Measurements from ENCODE around the gene PLEKHA7.
"Not testable (repeated sequence)": the region's sequence is repeated elsewhere in the genome, so short reads cannot be mapped to it uniquely, and the experiment has no call there.

PLEKHA7 gene

DNA sequence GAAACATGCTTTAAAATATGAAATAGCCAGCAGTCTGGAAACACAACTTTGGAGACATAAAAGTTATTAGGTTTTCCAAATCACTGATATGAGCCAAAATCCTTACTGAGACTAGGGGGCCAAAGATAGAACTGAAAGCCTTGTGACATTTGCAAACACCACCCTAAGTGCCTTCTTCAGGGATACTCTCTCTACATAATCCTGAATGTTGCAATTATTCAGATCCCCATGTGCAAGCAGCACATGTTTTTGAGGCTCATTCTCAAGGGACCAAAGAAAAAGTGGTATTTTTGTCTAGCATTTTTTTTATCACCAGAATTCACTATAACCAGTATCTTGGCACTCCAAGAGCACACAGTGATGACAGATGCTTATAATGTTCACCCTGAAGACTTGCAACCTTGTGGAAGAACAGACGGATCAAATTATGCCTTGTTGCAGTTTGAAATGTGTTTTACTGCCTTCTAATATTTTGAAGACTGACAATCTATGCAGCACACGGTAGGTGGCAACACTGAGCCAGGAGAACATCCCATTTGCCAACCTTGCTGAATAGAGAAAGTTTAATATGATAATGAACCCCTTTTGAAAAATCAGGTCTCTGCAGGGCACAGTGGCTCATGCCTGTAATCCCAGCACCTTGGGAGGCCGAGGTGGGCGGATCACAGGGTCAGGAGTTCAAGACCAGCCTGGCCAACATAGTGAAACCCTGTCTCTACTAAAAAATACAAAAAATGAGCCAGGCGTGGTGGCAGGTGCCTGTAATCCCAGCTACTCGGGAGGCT, 78.5 kb downstream of the PLEKHA7 start:
- DNase-seq, result peak; percentile 26 to 38

DNA sequence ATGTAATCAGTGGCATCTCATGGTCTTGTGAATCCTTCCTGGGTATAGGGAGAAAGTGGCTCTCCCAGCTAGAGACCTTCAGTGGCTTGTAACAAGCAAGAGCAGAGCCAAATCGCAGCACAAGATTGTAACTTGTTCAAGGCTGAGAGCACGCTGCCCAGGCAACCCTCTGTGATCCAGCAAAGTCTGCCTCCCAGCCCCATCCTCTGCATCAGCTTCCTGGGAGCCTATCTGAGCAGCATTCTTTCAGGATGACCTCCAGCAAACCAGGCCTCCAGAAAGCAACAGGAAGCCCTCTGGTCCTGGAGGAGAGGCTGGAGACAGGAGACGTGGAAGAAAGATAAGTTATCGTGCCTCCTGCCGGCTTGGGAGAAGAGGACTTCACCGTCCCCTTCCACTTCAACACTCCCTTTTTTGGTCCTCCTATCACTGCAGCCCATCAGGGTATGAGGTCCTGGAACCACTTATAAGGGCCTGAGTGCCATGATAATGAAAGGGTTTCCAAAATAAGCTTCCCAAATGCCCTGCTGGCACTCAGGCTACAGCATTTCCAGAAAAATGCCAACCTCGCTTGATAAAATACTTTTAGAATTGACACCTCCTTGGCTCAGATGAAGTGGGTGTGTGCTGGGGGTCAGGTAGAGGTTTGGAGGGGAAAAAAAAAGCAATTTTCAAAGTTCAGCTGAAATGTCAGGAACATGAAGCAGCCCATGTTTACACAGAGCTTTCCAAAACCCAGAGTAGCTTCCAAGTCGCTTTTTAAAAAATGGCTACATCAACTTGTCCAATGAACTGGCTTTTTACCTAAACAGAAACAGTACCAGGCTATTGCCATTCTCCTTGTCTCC, 80.2 kb downstream of the PLEKHA7 start:
- no peak for DNase-seq

DNA sequence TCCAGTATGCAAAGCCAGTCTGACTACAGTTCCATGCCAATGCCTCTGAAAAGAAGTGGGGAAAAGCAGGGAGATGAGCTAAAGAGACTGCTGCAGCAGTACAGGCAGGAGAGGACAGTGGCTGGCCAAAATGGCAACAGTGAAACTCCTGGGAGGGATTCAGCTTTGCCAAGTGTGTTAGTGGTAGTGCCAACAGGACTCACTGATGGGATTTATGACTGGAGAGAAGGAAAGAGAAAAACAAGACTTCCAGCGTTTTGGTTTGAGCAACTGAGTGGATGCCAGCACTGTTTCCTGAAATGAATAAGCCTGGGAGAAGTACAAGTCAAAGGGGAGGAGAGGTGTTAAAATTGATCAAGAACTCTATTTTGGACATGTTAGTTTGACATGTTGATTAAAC, 80.9 kb downstream of the PLEKHA7 start:
- no peak for DNase-seq

DNA sequence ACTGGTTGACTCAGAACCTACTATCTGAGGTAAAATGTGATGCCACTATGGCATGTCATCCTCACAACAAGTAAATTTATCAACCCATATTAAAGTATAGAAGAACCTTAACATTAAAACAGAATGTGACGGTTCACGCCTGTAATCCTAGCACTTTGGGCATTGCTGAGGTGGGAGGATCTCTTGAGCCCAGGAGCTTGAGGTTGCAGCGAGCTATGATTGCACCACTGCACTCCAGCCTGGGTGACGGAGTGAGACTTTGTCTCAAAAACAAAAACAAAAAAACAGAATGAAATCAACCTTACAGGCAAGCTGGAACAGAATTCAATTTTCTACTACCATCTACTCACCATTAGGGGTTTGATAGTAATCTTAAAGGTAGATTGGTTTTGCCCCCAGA, 86.2 kb downstream of the PLEKHA7 start:
- no peak for DNase-seq

DNA sequence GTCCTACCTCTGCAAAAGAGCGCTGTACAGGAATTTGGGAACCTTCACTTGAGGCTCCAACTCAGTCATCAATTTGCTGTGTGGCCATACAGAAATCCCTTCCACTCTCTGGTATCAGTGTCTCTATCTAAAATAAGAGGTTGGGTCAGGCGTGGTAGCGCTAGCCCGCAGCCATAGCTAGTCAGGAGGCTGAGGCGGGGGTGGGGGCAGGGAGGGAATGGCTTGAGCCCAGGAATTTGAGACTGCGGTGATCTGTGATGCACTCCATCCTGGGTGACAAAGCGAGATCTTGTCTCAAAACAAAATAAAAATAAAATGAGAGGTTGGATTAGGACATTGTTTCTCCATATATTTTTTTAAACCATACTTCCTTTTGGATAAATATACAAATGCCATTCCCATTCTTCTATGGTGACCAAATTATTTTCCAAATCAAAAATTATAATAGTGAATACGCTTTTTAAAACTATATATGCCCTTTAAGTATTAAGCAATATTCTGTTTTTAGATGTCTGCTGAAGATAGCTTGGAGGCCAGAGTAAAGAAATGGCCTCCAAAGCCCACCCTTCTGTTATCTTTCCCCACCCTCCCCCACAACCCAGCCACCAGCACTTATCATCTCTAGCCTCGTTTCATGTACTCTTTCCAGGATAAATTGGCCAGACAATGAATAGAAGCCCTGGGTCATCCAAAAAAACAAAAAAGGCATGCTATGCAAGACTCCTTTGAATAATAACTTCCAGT, 87.2 kb downstream of the PLEKHA7 start:
- no peak for DNase-seq

DNA sequence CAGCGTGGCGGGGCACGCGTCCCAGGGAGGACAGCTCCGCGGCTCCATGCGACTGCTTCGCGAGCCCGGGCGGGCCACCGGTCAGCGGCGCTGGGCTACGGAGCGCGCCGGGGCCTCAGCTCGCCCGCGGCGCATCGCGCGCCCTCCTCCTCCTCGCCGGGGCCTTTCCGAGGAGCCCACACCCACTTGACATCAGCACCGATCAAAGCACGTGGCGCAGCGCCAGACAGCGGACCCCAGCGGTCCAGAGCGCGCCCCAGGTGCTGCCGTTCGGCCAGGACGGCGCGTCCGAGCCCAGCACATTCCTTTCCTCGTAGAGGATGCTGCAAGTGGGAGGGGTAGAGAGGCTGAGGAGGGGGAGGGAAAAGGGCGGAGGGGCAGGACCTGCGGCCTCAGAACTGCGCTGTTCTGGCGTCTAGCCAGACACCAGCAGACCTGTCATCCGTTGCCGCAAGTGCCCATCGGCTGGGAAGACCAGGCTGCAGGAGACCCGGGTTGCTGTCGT, 88.6 kb downstream of the PLEKHA7 start:
- no peak for DNase-seq

DNA sequence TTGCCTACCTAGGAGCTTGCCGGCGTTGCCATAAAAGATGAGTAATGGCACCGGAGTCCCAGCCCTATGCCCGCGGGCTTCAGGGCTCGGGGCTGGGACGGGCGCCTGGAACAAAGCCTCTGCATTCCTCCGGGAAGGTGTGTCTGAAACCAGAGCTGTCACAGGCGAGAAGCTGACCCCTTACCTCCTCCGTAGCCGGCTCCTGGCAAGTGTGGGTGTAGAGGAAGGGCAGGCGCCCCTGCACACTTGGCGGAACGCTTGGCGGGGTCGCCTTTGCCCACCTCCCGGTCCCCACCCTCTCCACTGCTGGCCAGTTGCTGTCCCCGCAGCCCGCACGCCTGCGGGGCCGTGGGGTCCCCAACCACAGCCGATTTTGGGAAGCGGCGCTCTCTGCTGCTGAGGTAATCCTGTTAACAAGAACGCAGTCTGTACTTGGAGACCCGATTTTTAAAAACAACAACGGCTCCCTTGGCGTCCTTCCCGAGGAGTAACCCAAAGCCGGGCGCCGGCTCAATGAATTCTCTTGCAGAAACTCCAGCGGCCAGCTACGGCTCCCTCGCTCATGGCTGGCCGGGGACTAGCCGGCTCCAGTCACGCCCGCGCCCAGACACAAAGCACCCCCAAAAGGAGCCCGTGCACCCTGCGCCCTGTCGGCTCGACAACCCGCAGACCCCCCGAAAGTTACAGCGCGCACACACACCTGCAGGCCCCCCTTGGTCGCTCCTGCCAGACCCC, 89.2 kb downstream of the PLEKHA7 start:
- no peak for DNase-seq

DNA sequence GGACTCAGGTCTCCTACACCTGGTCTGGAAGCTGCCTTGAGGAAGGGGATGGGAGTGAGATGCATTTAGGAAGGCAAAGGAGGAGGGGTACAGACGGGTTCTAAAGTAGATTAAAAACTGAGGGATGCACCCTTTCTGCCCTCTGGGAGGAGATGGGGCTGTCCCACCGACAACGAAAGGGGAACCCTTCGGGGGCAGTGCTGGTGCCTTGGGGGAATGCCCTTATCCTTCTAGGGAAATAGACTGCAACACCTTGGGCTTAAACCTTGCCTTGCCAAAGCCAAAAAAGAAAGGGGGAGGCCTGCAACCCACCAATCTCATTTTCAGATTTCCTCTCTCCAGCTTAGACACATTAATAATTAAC, 89.8 kb downstream of the PLEKHA7 start:
- no peak for DNase-seq

DNA sequence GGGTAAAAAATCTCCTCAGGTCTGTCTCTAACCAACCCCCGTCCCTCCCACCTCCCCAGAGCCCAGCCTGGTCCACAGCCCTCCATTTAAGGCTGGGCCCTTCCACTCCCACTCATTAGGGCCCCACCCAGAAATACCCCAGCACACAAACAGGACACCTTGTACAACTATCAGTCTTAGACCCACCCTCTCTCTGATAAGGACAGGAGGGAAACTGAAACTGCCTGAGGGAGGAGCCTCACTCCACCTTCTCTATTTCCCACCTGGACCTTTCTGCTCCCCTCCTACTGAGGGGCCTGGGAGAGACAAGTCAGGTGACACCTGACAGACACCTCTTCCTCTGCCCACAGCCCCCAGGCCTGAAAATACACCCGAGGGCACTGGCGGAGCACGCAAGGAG, 90.2 kb downstream of the PLEKHA7 start:
- no peak for DNase-seq

DNA sequence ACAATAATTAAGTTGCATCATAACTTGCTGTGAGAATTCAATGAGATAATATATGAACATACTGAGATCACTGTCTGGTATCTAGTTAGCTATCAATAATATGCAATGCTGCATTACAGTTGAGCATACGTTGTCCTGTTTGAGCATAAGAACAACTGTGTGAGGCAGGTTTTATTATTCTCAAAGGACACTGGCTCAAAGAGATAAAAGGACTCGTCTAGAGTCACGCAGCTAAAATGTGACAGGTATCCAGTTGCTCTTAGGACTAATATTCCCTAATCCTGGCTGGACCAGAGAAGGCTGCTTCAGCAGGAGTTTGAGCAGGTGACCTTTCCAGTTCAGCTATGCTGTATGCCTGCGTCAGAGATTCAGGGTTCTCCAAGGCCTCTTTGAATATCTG, 92.5 kb downstream of the PLEKHA7 start:
- DNase-seq, result no peak

DNA sequence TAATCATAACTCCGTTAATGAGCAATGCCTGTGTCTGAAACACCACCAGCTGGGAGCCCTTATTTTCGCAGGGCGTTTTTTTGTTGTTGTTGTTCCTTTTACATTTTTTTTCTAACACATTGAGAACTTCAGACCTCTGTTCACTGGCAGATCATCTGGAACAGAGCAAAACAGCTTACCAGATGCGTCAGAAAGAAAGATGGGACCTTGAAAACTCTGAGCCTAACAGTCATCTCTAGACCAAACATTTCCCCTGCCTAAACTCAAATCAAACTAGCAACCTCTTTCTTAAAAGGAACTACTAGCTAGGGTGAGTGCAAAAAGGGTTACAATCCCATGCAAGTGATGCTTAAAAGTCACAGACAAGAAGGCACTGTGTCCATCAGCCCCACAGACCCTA, 93.2 kb downstream of the PLEKHA7 start:
- DNase-seq, result no peak

DNA sequence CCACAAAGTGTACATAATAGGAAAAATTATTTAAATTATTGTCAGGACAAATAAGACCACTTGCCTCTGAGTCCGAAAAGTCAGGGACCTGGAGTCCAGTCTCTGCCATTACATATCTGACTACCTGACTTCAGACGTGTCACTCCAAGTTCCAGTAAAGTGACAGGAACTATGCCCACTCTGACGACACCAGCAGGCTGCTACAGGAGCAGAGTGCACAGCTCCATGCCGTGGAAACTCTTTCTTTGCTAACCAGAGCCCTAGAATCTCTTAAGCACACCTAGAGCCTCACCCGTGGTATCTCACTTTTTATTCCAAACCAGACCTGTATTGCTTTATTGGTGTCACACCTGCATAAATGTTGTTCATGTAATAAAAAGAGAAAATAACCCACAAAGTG, 93.7 kb downstream of the PLEKHA7 start:
- no peak for DNase-seq

DNA sequence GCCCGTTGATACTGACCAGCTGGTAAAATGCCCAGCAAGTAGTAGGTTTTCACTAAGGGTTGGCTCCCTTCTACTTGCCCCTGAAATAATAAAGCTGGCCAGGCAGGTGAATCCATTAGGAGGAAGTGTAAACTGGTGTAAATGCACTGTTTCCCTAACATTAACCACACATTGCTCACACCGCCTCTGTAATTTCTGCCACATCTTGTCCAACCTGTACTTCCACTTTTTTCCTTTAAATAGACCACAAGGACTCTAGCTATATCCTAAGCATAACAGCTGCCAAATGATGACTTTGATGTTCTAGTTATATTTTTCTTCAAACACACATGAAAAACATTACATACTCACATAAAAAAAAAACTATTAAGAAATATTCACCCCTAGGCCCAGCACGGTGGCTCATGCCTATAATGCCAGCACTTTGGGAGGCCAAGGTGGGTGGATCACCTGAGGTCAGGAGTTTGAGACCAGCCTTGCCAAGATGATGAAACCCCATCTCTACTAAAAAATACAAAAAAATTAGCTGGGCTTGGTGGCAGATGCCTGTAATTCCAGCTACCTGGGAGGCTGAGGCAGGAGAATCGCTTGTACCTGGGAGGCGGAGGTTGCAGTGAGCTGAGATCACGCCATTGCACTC, 95.6 kb downstream of the PLEKHA7 start:
- not testable (repeated sequence) for DNase-seq

DNA sequence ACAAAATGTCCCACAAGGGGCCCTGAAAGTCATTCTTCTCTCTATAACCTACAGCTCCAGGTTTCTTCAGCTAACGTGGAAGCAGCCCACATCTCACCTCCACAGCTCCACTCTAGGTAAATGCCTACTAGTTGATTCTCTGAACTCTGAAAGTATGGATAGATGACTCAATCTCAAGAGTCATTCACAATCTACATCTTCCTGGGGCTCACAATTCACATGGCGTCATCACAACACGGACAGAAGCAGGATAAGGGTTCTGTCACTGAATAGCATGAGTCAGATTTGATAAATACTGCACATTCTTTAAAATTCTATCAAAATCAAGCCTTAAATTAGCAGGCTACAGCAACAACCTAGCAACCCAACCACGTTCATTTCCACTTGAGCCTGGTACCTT, 96.3 kb downstream of the PLEKHA7 start:
- no peak for DNase-seq

DNA sequence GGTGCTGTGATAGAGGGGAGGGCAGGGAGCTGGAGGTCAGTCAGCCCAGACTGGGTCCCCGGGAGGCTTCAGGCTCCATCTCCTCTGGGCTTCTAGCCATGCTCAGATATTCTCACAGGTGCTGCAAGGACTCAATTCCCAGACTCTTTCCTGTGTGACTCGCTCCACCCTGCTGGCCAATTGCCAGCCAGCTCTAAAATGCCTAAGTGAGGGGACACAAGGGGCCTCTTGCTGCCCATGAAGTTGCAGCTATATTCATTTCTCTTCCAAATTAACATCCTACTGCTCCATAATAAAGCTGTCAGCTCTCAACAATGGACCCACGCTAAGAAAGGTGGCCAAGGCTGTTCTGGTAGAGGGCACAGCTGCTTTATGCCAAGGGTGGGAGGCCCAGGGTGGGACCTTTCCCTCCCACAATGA, 101.5 kb downstream of the PLEKHA7 start:
- no peak for DNase-seq

DNA sequence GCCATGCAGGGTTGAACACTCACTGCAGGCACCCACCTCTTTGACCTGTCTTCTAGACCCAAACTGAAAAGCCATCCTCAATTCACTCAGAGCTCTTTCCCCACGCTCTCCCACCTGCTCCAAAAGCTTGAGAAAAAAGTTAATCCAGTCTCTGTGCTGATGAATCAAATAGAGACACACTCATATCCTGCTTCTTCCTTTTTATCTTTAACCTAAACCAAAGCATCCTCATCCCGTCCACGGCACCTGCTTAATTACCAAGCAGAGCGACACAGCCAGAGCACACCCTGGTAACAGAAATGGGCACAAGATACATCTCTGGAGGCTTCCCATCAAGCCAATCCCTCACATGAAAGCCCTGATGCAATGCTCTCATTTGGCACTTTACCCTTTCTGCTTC, 102.6 kb downstream of the PLEKHA7 start:
- DNase-seq, result no peak

DNA sequence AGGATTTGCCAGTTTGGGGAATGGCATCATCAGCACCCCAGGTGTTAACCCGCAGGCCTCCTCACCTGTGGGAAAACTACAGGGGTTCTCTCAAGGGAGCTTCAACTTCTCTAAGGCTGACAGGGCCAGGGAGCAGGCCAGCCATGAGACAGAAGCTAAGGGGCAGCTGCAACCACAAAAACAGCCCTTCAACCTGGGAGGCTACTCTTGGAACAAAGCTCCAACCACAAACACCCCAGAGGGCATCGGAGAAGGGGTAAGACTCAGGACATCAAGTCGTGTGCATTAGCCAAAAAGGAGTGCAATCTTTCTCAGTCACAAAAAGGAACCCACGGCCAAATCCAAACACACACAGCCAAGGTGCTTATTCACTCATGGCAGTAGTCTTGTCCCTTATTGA, 103.0 kb downstream of the PLEKHA7 start:
- no peak for DNase-seq

DNA sequence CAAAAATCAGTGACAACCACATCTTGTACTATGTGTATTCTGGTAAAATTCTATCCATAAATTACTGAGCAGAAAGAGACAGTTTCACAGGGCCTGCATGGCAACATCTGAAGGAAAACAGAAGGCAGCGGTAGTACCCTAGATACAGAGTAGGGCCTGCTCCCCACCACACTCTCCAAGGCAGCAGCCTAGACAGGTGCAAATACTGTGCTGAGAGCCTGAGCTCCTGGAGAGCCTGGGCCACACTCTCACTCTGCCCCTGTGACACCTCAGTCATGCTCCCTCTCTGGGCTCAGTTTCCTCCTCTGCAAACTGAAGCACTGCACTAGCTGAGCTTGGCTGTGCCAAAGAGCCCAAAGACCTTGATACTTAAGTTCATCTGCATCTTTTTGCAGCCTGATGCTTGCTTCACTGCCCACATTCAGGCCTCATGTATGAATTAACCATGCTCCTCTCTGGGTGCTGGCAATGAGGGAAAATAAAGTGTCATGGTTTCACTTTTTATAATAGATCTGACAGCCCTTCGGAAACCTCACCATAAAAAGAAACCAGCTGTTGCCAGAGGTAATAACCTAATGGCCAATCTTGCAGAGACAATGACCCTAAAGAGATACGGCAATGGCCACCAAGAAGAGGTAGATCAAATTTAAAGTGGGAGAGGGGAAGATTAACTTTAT, 104.7 kb downstream of the PLEKHA7 start:
- no peak for DNase-seq

DNA sequence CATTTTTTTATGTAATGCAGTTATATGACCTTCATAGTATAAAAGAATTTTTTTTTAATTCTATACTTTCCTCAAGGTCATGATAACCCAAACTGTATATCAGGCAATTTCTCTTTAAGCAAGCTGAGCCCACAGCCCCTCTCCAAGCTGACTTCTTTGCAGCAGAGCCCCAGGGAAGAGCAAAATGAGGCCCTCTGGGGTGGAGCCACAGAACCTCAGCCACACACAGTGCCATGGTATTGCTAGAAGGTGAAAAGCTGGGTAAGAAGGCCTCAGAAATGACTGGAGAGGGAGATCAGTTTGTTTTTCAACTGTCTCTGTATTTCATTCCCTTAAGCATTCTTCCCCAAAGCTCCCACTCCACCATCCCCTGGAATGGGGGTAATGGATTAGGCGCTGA, 108.8 kb downstream of the PLEKHA7 start:
- DNase-seq, result no peak

DNA sequence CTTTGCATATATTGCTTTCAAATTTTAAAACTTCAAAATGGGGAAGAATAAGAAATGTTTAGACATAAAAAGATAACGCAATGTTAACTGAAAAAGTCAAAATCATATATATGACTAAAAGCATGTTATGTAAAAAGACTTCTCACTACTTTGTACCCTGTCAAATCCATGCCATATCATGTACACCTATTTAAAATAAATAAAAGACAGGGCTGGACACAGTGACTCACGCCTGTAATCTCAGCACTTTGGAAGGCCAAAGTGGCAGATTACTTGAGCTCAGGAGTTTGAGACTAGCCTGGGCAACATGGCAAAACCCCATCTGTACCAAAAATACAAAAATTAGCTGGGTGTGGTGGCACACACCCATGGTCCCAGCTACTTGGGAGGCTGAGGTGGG, 109.5 kb downstream of the PLEKHA7 start:
- not testable (repeated sequence) for DNase-seq

DNA sequence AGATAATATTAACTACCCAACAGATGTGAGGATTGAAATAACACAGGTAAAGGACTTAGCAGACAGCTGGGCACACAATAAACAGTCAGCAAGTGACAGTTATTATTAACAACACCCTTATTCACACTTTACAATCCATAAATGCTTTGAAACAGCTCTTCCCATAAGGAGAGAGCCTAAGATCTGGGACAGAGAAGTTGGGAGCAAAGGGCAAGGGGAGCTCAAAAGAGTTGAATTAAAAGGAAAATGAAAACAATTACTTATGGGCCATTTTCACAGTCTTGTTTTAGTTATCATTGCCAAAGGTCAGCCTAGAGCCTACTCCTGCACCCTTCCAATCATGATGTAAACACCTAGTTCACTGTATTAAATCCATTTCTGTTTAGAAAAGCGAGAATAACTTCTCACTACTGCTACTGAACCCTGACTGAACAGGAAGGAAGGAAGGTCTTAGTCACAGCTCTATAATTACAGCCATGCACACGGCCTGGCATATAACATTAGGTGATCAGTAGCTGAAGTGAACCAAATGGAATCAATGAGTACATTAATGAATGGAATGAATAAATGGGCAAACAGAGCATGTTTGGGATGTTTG, 111.3 kb downstream of the PLEKHA7 start:
- DNase-seq, result peak in 1 of 2 experiments; percentile 7
